ENCODE measurements around the gene DNM3. TPM values are rescaled to one million over a fixed set of nuclear protein-coding genes. Genes with fewer than 3 reads are reported as not detected.
"Not testable (repeated sequence)": the region's sequence is repeated elsewhere in the genome, so short reads cannot be mapped to it uniquely, and the experiment has no call there.

The DNM3 gene
- total RNA-seq, 1 experiment from 2014 or later = 2.7 TPM

GRCh38 chr1:172299515-172299914 is 458.2 kb downstream of the DNM3 start:
- no peak for DNase-seq

DNA sequence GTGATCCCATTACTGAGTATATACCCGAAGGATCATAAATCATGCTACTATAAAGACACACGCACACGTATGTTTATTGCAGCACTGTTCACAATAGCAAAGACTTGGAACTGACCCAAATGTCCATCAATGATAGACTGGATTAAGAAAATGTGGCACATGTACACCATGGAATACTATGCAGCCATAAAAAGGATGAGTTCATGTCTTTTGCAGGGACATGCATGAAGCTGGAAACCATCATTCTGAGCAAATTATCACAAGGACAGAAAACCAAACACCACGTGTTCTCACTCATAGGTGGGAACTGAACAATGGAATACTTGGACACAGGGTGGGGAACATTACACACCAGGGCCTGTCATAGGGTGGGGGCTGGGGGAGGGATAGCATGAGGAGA is 466.2 kb downstream of the DNM3 start:
- not testable (repeated sequence) for H2BK12ac ChIP-seq (ENCODE audit: insufficient read length, low read depth, low read length); H3K4ac ChIP-seq (ENCODE audit: low read depth, low read length); H4K91ac ChIP-seq (ENCODE audit: insufficient read length, low read depth, low read length); H4K8ac ChIP-seq (replicated peaks; ENCODE audit: insufficient read length, low read depth, low read length); H3T11ph ChIP-seq (ENCODE audit: low read length); H3K27me3 ChIP-seq (ENCODE audit: insufficient read depth, low read length); H3K23me2 ChIP-seq (ENCODE audit: insufficient read length, low read depth, low read length, poor library complexity, severe bottlenecking); H3K9ac ChIP-seq (ENCODE audit: extremely low read depth, insufficient read length, low read length); H3K18ac ChIP-seq (ENCODE audit: insufficient read length, low read depth, low read length); H3K27ac Mint-ChIP-seq; H3K14ac ChIP-seq (ENCODE audit: insufficient read depth, low read length); H2BK20ac ChIP-seq (ENCODE audit: low read depth, low read length, poor library complexity, severe bottlenecking); H2BK120ac ChIP-seq (ENCODE audit: low read depth, low read length, poor library complexity, severe bottlenecking); H2AK5ac ChIP-seq (ENCODE audit: insufficient read length, low read length); H3K23ac ChIP-seq (ENCODE audit: insufficient read length, low read depth, low read length); H3K9me3 ChIP-seq (ENCODE audit: control insufficient read depth, low read depth, low read length); H2BK5ac ChIP-seq (ENCODE audit: insufficient read length, low read length); H4K5ac ChIP-seq (ENCODE audit: insufficient read length, low read depth, low read length); H3K4me1 ChIP-seq (ENCODE audit: insufficient read depth, low read length); H2AFZ ChIP-seq (ENCODE audit: low read length); H3K4me1 Mint-ChIP-seq; H3K4me2 ChIP-seq (ENCODE audit: insufficient read depth, insufficient read length, low read length); H3K4me3 Mint-ChIP-seq; H3K27ac ChIP-seq (ENCODE audit: insufficient read length, low read depth, low read length); H2BK15ac ChIP-seq (ENCODE audit: low read depth, low read length); H3K79me2 ChIP-seq (ENCODE audit: insufficient read depth, low read length); H4K20me1 ChIP-seq (ENCODE audit: control insufficient read depth, insufficient read depth, insufficient read length); H3K27me3 Mint-ChIP-seq (ENCODE audit: low read depth); H3K56ac ChIP-seq (ENCODE audit: insufficient read length, low read depth, low read length); DNase-seq; H3K79me1 ChIP-seq (ENCODE audit: insufficient read depth, low read depth, low read length, poor library complexity, severe bottlenecking)
- no CpG with 5 or more reads among the region's 4 CpGs for WGBS (ENCODE audit: extremely low coverage, insufficient read length, low lambda C conversion rate)
- H3K36me3 Mint-ChIP-seq (ENCODE audit: insufficient read depth in 1 of 3, low read depth in 3 of 3) = peaks cover 0 to 10% (median 2%) of the 10 kb centered on the region in 3 experiments; a peak in 4 of 7 replicates
- H3K9me3 Mint-ChIP-seq = peaks cover 7 to 10% of the 10 kb centered on the region in 2 experiments

More at GRCh38 chr1:172299515-172299914, 458.2 kb downstream of the DNM3 start:
- Histone ChIP-seq H4K8ac (replicated peaks; ENCODE audit: insufficient read length, low read depth, low read length) (no peak overlapping the region), H3T11ph (ENCODE audit: low read length) (no peak overlapping the region), H2BK12ac (ENCODE audit: insufficient read length, low read depth, low read length) (no peak overlapping the region), H3K9ac (ENCODE audit: extremely low read depth, insufficient read length, low read length) (no peak overlapping the region), H3K14ac (ENCODE audit: insufficient read depth, low read length) (no peak overlapping the region), H2AK5ac (ENCODE audit: insufficient read length, low read length) (no peak overlapping the region), H2BK5ac (ENCODE audit: insufficient read length, low read length) (no peak overlapping the region), H4K5ac (ENCODE audit: insufficient read length, low read depth, low read length) (no peak overlapping the region), H3K79me2 (ENCODE audit: insufficient read depth, low read length) (no peaks in the 10 kb centered on the region), H3K4ac (ENCODE audit: low read depth, low read length) (no peak overlapping the region), H2BK120ac (ENCODE audit: low read depth, low read length, poor library complexity, severe bottlenecking) (no peak overlapping the region), H3K23ac (ENCODE audit: insufficient read length, low read depth, low read length) (no peak overlapping the region), H3K4me2 (ENCODE audit: insufficient read depth, insufficient read length, low read length) (no peak overlapping the region), H3K56ac (ENCODE audit: insufficient read length, low read depth, low read length) (no peak overlapping the region), H3K18ac (ENCODE audit: insufficient read length, low read depth, low read length) (no peak overlapping the region), H2AFZ (ENCODE audit: low read length) (no peak overlapping the region), H3K79me1 (ENCODE audit: insufficient read depth, low read depth, low read length, poor library complexity, severe bottlenecking) (no peaks in the 10 kb centered on the region), H2BK15ac (ENCODE audit: low read depth, low read length) (no peak overlapping the region), H3K27ac (ENCODE audit: insufficient read length, low read depth, low read length) (no peak overlapping the region), H4K20me1 (ENCODE audit: control insufficient read depth, insufficient read depth, insufficient read length) (no peaks in the 10 kb centered on the region), H3K9me3 (ENCODE audit: control insufficient read depth, low read depth, low read length) (no peaks in the 10 kb centered on the region), H2BK20ac (ENCODE audit: low read depth, low read length, poor library complexity, severe bottlenecking) (no peak overlapping the region), H3K4me1 (ENCODE audit: insufficient read depth, low read length) (no peaks in the 10 kb centered on the region), H3K27me3 (ENCODE audit: insufficient read depth, low read length) (no peaks in the 10 kb centered on the region), H3K23me2 (ENCODE audit: insufficient read length, low read depth, low read length, poor library complexity, severe bottlenecking) (no peaks in the 10 kb centered on the region), H4K91ac (ENCODE audit: insufficient read length, low read depth, low read length) (no peak overlapping the region)
- Mint-ChIP-seq H3K9me3 (peaks cover 24 to 26% of the 10 kb centered on the region in 2 experiments), H3K36me3 (ENCODE audit: insufficient read depth in 1 of 3, low read depth in 3 of 3) (peaks cover 5 to 22% (median 21%) of the 10 kb centered on the region in 3 experiments), H3K4me3 (no peak overlapping the region), H3K4me1 (no peaks in the 10 kb centered on the region), H3K27me3 (ENCODE audit: low read depth) (0 out of 2 replicates have a peak, but pooled peaks cover 1% of the 10 kb centered on the region), H3K27ac (no peak overlapping the region)
- TF ChIP-seq, protein P1, sequence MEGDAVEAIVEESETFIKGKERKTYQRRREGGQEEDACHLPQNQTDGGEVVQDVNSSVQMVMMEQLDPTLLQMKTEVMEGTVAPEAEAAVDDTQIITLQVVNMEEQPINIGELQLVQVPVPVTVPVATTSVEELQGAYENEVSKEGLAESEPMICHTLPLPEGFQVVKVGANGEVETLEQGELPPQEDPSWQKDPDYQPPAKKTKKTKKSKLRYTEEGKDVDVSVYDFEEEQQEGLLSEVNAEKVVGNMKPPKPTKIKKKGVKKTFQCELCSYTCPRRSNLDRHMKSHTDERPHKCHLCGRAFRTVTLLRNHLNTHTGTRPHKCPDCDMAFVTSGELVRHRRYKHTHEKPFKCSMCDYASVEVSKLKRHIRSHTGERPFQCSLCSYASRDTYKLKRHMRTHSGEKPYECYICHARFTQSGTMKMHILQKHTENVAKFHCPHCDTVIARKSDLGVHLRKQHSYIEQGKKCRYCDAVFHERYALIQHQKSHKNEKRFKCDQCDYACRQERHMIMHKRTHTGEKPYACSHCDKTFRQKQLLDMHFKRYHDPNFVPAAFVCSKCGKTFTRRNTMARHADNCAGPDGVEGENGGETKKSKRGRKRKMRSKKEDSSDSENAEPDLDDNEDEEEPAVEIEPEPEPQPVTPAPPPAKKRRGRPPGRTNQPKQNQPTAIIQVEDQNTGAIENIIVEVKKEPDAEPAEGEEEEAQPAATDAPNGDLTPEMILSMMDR (conservative IDR thresholded peaks at IDR 0.05) = no peak
